HepG2 (cell line): ENCODE measurements around the gene JPT1. TPM values are rescaled to one million over a fixed set of nuclear protein-coding genes. Genes with fewer than 3 reads are reported as not detected.

Experiments used
- DNMT3B ChIP-seq: conservative IDR thresholded peaks from 2 replicates; pipeline ENCODE4 v1.6.1; 2016; ENCODE audit warnings: missing biosample characterization, control low read depth
- HHEX ChIP-seq: IDR thresholded peaks from 2 replicates; pipeline ENCODE4 v1.6.1; 2016; ENCODE audit warnings: control low read depth
- MAZ ChIP-seq, 2 experiments: sonication (generic) in 1 of 2; formaldehyde crosslinking in 1 of 2; IDR thresholded peaks; 2 replicates each; pipeline versions ENCODE4 v1.5.0 to v1.6.1; 2012 to 2020; ENCODE audit warnings: low read depth in 2 of 2, mild to moderate bottlenecking in 2 of 2, borderline replicate concordance in 1 of 2, improper control_type of control experiment in 1 of 2, low read length in 1 of 2, missing genetic modification reagents in 1 of 2, moderate library complexity in 1 of 2
- MIER2 ChIP-seq: IDR thresholded peaks from 2 replicates; pipeline ENCODE4 v1.6.1; 2016; ENCODE audit warnings: missing biosample characterization, missing genetic modification reagents
- SNAI1 ChIP-seq: sonication (generic); formaldehyde crosslinking; IDR thresholded peaks from 2 replicates; pipeline ENCODE4 v1.5.0; 2020; ENCODE audit warnings: mild to moderate bottlenecking, missing genetic modification reagents, borderline replicate concordance
- SRF ChIP-seq: IDR thresholded peaks from 2 replicates; pipeline ENCODE4 v1.6.1; 2011; ENCODE audit warnings: mild to moderate bottlenecking, low read depth, low read length, moderate library complexity
- YEATS2 ChIP-seq: sonication (generic); formaldehyde crosslinking; IDR thresholded peaks from 2 replicates; pipeline ENCODE4 v1.4.0; 2020; ENCODE audit warnings: missing genetic modification reagents, borderline replicate concordance
- ZBTB20 ChIP-seq: sonication (generic); formaldehyde crosslinking; IDR thresholded peaks from 2 replicates; pipeline ENCODE4 v1.8.1; 2023; ENCODE audit warnings: missing genetic modification reagents, low read depth, mild to moderate bottlenecking, borderline replicate concordance
- ZNF124 ChIP-seq: sonication (generic); formaldehyde crosslinking; IDR thresholded peaks from 2 replicates; pipeline ENCODE4 v1.4.0; 2020; ENCODE audit warnings: missing genetic modification reagents
- ZNF331 ChIP-seq: sonication (generic); formaldehyde crosslinking; IDR thresholded peaks from 2 replicates; pipeline ENCODE4 v1.4.0; 2020; ENCODE audit warnings: missing genetic modification reagents
- ZNF567 ChIP-seq: sonication (generic); formaldehyde crosslinking; IDR thresholded peaks from 2 replicates; pipeline ENCODE4 v1.8.1; 2023; ENCODE audit warnings: mild to moderate bottlenecking, missing genetic modification reagents, borderline replicate concordance
- ZNF607 ChIP-seq: sonication (generic); formaldehyde crosslinking; IDR thresholded peaks from 2 replicates; pipeline ENCODE4 v1.5.1; 2020; ENCODE audit warnings: missing genetic modification reagents, mild to moderate bottlenecking, borderline replicate concordance
- polyA plus RNA-seq, 8 experiments: library from polyadenylated mRNA; depleted of rRNA in 3 of 8; stranded (reverse) in 7 of 8; unstranded in 1 of 8; fragments of >200 nt; fragmentation: Illumina TruSeq in 4 of 8; extraction: Trizol in 4 of 8; gene quantifications; 2 replicates each; pipeline versions ENCODE4 v1.2.1 to v1.2.3, GENCODE V29; 2011 to 2016; ENCODE audit warnings: low read depth in 4 of 8, missing spikeins in 1 of 8, mixed read lengths in 1 of 8; ENCODE audit not compliant: insufficient read depth in 1 of 8
- total RNA-seq, 5 experiments: library from RNA; depleted of rRNA; stranded (reverse); fragments of >200 nt; fragmentation: Illumina TruSeq; extraction: Trizol; gene quantifications; 2 replicates each; pipeline ENCODE4 v1.2.3, GENCODE V29; 2016; ENCODE audit warnings: low read depth in 1 of 5
- TF ChIP-seq, protein P1 (sequence below): IDR thresholded peaks from 2 replicates; pipeline ENCODE4 v1.4.0; 2020; ENCODE audit warnings: mild to moderate bottlenecking, missing genetic modification reagents
- TF ChIP-seq, protein P2 (sequence below): sonication (generic); formaldehyde crosslinking; IDR thresholded peaks from 2 replicates; pipeline ENCODE4 v1.8.0; 2022; ENCODE audit warnings: missing genetic modification reagents, mild to moderate bottlenecking, borderline replicate concordance
- TF ChIP-seq, protein P3 (sequence below): IDR thresholded peaks from 2 replicates; pipeline ENCODE4 v1.6.1; 2016; ENCODE audit warnings: low read depth, borderline replicate concordance
- TF ChIP-seq, protein P4 (sequence below): sonication (generic); formaldehyde crosslinking; IDR thresholded peaks from 2 replicates; pipeline ENCODE4 v1.4.0; 2020; ENCODE audit warnings: missing genetic modification reagents, mild to moderate bottlenecking, borderline replicate concordance
- TF ChIP-seq, protein P5 (sequence below): sonication (generic); formaldehyde crosslinking; IDR thresholded peaks from 2 replicates; pipeline ENCODE4 v1.4.0; 2020; ENCODE audit warnings: missing genetic modification reagents
- TF ChIP-seq, protein P6 (sequence below): sonication (generic); formaldehyde crosslinking; IDR thresholded peaks from 2 replicates; pipeline ENCODE4 v1.4.0; 2020; ENCODE audit warnings: missing genetic modification reagents, borderline replicate concordance

JPT1 gene
- total and polyA plus RNA-seq, 2 of the 13 experiments (the other 11 are each of a cell fraction or from before 2014, with no cell fraction given): 43.3 to 256 TPM

DNA sequence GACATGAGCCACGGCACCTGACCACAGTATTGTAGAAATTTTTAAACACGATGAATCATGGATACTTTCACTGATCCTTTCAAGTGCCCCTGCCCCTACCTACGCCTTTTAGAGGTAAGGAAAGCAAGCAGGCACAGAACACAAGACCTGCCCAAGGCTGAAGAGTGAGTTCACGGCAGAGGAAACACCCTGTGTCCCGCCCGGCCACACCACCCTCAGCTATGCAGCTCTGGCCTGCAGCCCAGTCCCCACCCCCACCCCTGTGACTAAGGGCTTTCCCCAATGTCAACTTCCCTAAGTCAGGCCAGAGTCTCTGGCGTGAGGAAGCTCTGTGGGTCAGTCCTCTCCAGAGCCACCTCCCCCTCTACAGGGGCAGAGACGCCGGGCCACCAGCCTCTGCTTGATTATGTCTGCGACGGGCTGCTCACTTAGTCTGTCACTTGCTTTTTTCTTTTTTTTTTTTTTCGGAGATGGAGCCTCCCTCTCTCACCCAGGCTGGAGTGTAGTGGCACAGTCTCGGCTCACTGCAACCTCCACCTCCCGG, 58.2 kb downstream of the JPT1 start (continued):
- TF ChIP-seq, protein P1, sequence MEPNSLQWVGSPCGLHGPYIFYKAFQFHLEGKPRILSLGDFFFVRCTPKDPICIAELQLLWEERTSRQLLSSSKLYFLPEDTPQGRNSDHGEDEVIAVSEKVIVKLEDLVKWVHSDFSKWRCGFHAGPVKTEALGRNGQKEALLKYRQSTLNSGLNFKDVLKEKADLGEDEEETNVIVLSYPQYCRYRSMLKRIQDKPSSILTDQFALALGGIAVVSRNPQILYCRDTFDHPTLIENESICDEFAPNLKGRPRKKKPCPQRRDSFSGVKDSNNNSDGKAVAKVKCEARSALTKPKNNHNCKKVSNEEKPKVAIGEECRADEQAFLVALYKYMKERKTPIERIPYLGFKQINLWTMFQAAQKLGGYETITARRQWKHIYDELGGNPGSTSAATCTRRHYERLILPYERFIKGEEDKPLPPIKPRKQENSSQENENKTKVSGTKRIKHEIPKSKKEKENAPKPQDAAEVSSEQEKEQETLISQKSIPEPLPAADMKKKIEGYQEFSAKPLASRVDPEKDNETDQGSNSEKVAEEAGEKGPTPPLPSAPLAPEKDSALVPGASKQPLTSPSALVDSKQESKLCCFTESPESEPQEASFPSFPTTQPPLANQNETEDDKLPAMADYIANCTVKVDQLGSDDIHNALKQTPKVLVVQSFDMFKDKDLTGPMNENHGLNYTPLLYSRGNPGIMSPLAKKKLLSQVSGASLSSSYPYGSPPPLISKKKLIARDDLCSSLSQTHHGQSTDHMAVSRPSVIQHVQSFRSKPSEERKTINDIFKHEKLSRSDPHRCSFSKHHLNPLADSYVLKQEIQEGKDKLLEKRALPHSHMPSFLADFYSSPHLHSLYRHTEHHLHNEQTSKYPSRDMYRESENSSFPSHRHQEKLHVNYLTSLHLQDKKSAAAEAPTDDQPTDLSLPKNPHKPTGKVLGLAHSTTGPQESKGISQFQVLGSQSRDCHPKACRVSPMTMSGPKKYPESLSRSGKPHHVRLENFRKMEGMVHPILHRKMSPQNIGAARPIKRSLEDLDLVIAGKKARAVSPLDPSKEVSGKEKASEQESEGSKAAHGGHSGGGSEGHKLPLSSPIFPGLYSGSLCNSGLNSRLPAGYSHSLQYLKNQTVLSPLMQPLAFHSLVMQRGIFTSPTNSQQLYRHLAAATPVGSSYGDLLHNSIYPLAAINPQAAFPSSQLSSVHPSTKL (CRISPR knock-in tag): peak; percentile 86
- TF ChIP-seq HHEX (CRISPR knock-in tag): no peak
- peak; percentile 65; the same call in 1 of the 2 replicates for TF ChIP-seq ZNF331 (CRISPR knock-in tag)
- TF ChIP-seq ZNF607: no peak
- peak; percentile 67; the same call in 1 of the 2 replicates for TF ChIP-seq YEATS2 (CRISPR knock-in tag)
- no peak for TF ChIP-seq ZNF124 (CRISPR knock-in tag)
- TF ChIP-seq ZBTB20: 0 out of 2 replicates have a peak, but pooled peaks have one; percentile 52
- TF ChIP-seq, protein P2, sequence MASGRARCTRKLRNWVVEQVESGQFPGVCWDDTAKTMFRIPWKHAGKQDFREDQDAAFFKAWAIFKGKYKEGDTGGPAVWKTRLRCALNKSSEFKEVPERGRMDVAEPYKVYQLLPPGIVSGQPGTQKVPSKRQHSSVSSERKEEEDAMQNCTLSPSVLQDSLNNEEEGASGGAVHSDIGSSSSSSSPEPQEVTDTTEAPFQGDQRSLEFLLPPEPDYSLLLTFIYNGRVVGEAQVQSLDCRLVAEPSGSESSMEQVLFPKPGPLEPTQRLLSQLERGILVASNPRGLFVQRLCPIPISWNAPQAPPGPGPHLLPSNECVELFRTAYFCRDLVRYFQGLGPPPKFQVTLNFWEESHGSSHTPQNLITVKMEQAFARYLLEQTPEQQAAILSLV: no peak
- no peak for TF ChIP-seq MAZ (IDR thresholded peaks at IDR 0.05; ENCODE audit: borderline replicate concordance, low read depth, low read length)
- no peak for TF ChIP-seq MAZ (CRISPR knock-in tag; IDR thresholded peaks at IDR 0.05; ENCODE audit: low read depth)
- no peak for TF ChIP-seq SRF
- 0 out of 2 replicates have a peak, but pooled peaks have one; percentile 66 for TF ChIP-seq ZNF567
- TF ChIP-seq, protein P3, sequence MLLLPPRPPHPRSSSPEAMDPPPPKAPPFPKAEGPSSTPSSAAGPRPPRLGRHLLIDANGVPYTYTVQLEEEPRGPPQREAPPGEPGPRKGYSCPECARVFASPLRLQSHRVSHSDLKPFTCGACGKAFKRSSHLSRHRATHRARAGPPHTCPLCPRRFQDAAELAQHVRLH: peak; percentile 53; the same call in 1 of the 2 replicates
- TF ChIP-seq, protein P4, sequence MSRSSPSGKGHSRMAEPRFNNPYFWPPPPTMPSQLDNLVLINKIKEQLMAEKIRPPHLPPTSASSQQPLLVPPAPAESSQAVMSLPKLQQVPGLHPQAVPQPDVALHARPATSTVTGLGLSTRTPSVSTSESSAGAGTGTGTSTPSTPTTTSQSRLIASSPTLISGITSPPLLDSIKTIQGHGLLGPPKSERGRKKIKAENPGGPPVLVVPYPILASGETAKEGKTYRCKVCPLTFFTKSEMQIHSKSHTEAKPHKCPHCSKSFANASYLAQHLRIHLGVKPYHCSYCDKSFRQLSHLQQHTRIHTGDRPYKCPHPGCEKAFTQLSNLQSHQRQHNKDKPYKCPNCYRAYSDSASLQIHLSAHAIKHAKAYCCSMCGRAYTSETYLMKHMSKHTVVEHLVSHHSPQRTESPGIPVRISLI: no peak
- TF ChIP-seq, protein P5, sequence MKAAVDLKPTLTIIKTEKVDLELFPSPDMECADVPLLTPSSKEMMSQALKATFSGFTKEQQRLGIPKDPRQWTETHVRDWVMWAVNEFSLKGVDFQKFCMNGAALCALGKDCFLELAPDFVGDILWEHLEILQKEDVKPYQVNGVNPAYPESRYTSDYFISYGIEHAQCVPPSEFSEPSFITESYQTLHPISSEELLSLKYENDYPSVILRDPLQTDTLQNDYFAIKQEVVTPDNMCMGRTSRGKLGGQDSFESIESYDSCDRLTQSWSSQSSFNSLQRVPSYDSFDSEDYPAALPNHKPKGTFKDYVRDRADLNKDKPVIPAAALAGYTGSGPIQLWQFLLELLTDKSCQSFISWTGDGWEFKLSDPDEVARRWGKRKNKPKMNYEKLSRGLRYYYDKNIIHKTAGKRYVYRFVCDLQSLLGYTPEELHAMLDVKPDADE: no peak
- TF ChIP-seq MIER2 (CRISPR knock-in tag): peak; percentile 64; the same call in 1 of the 2 replicates
- TF ChIP-seq DNMT3B (CRISPR knock-in tag): 0 out of 2 replicates have a peak, but pooled peaks have one; percentile 22
- no peak for TF ChIP-seq SNAI1 (CRISPR knock-in tag)
- TF ChIP-seq, protein P6, sequence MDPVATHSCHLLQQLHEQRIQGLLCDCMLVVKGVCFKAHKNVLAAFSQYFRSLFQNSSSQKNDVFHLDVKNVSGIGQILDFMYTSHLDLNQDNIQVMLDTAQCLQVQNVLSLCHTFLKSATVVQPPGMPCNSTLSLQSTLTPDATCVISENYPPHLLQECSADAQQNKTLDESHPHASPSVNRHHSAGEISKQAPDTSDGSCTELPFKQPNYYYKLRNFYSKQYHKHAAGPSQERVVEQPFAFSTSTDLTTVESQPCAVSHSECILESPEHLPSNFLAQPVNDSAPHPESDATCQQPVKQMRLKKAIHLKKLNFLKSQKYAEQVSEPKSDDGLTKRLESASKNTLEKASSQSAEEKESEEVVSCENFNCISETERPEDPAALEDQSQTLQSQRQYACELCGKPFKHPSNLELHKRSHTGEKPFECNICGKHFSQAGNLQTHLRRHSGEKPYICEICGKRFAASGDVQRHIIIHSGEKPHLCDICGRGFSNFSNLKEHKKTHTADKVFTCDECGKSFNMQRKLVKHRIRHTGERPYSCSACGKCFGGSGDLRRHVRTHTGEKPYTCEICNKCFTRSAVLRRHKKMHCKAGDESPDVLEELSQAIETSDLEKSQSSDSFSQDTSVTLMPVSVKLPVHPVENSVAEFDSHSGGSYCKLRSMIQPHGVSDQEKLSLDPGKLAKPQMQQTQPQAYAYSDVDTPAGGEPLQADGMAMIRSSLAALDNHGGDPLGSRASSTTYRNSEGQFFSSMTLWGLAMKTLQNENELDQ: no peak
